SK-N-SH (cell line): Measurements from ENCODE around the gene NADSYN1. TPM values are rescaled to one million over a fixed set of nuclear protein-coding genes. Genes with fewer than 3 reads are reported as not detected.

Experiments used
- CTCF ChIA-PET: fragments of 300-600, 350-600 bp; formaldehyde crosslinking; extraction: SDS; loops from one replicate; lab custom pipeline; 2021; lab: Yijun Ruan, JAX
- POLR2A ChIA-PET: fragments of 350-600 bp; sonication (Branson Sonifier 250); formaldehyde crosslinking; extraction: SDS; loops from one replicate; lab custom pipeline; 2020; ENCODE audit warnings: antibody characterized with exemption, inconsistent platforms; lab: Yijun Ruan, JAX
- DNase-seq: peaks from one replicate; pipeline ENCODE4 v3.0.0; 2012
- H2AFZ ChIP-seq: fragments of 200-600 bp; sonication (generic); 2 replicates; pipeline ENCODE4 v1.8.1; 2016; ENCODE audit warnings: antibody characterized with exemption, mild to moderate bottlenecking, low read depth
- H3F3A ChIP-seq: fragments of 200-600 bp; sonication (generic); replicated peaks from 2 replicates; pipeline ENCODE3; 2016; ENCODE audit warnings: antibody characterized with exemption, mild to moderate bottlenecking; ENCODE audit not compliant: insufficient read depth
- H3K27ac ChIP-seq, 2 experiments: fragments of 200-500 bp in 1 of 2; fragments of 200-600 bp in 1 of 2; sonication (Bioruptor generic) in 1 of 2; sonication (generic), shearing (Covaris generic) in 1 of 2; 2 replicates each; pipeline versions ENCODE4 v1.5.1 to v1.6.1; 2014 to 2016; ENCODE audit warnings: low read depth in 2 of 2, inconsistent platforms in 1 of 2, low read length in 1 of 2, mild to moderate bottlenecking in 1 of 2, mixed read lengths in 1 of 2
- H3K27me3 ChIP-seq: fragments of 200-600 bp; sonication (generic), shearing (Covaris generic); 2 replicates; pipeline ENCODE4 v1.6.1; 2016; ENCODE audit warnings: mixed run types; ENCODE audit not compliant: insufficient read depth
- H3K36me3 ChIP-seq, 2 experiments: fragments of 200-500 bp in 1 of 2; fragments of 200-600 bp in 1 of 2; sonication (Bioruptor generic) in 1 of 2; sonication (generic) in 1 of 2; replicated peaks in 1 of 2; 2 replicates each; pipeline versions ENCODE3 to v1.5.1; 2014 to 2016; ENCODE audit warnings: low read length in 1 of 2, mild to moderate bottlenecking in 1 of 2; ENCODE audit not compliant: insufficient read depth in 2 of 2, control insufficient read depth in 1 of 2
- H3K4me1 ChIP-seq, 2 experiments: fragments of 200-500 bp in 1 of 2; fragments of 200-600 bp in 1 of 2; sonication (Bioruptor generic) in 1 of 2; sonication (generic), shearing (Covaris generic) in 1 of 2; 2 replicates each; pipeline versions ENCODE4 v1.5.1 to v1.6.1; 2014 to 2016; ENCODE audit warnings: low read depth in 1 of 2, low read length in 1 of 2, mixed run types in 1 of 2; ENCODE audit not compliant: insufficient read depth in 2 of 2, control insufficient read depth in 1 of 2
- H3K4me2 ChIP-seq: fragments of 200-600 bp; sonication (generic), shearing (Covaris generic); 2 replicates; pipeline ENCODE4 v1.6.1; 2017; ENCODE audit warnings: mixed run types
- H3K4me3 ChIP-seq, 2 experiments: fragments of 200-500 bp in 1 of 2; fragments of 200-600 bp in 1 of 2; sonication (Bioruptor generic) in 1 of 2; sonication (generic), shearing (Covaris generic) in 1 of 2; 2 replicates each; pipeline versions ENCODE4 v1.5.1 to v1.8.1; 2014 to 2016; ENCODE audit warnings: low read depth in 2 of 2, inconsistent platforms in 1 of 2, low read length in 1 of 2, mild to moderate bottlenecking in 1 of 2, mixed read lengths in 1 of 2, moderate library complexity in 1 of 2
- H3K79me2 ChIP-seq: fragments of 200-600 bp; sonication (generic); 2 replicates; pipeline ENCODE4 v1.8.1; 2017; ENCODE audit warnings: mild to moderate bottlenecking; ENCODE audit not compliant: insufficient read depth
- H3K9ac ChIP-seq: fragments of 200-600 bp; sonication (generic); 2 replicates; pipeline ENCODE4 v1.6.1; 2017; ENCODE audit warnings: mixed run types
- H3K9me2 ChIP-seq: fragments of 200-600 bp; sonication (generic); 2 replicates; pipeline ENCODE4 v1.6.1; 2017; ENCODE audit warnings: mixed run types
- H3K9me3 ChIP-seq: fragments of 200-600 bp; sonication (generic); 2 replicates; pipeline ENCODE4 v1.6.1; 2017; ENCODE audit warnings: mixed run types, mild to moderate bottlenecking, moderate library complexity
- H4K20me1 ChIP-seq: fragments of 200-600 bp; sonication (generic); 2 replicates; pipeline ENCODE4 v1.6.1; 2017; ENCODE audit warnings: mild to moderate bottlenecking, mixed run types; ENCODE audit not compliant: insufficient read depth
- CHD2 ChIP-seq: fragments of 150-350 bp; IDR thresholded peaks from 2 replicates; pipeline ENCODE4 v1.6.1; 2018; ENCODE audit warnings: low read length; ENCODE audit not compliant: partially characterized antibody
- ELF1 ChIP-seq: IDR thresholded peaks from 2 replicates; pipeline ENCODE4 v1.4.0; 2012
- EP300 ChIP-seq, 2 experiments: IDR thresholded peaks; 2 replicates each; pipeline versions ENCODE4 v1.4.0 to v1.6.1; 2012; ENCODE audit warnings: borderline replicate concordance in 1 of 2, low read depth in 1 of 2, low read length in 1 of 2
- EZH2phosphoT487 ChIP-seq: fragments of 200-600 bp; sonication (generic); IDR thresholded peaks from 2 replicates; pipeline ENCODE4 v1.6.1; 2017; ENCODE audit warnings: low read depth, mixed run types, mild to moderate bottlenecking, antibody characterized with exemption, moderate library complexity, borderline replicate concordance
- FOSL2 ChIP-seq: IDR thresholded peaks from 2 replicates; pipeline ENCODE4 v1.4.0; 2012; ENCODE audit warnings: low read depth, mild to moderate bottlenecking, moderate library complexity, borderline replicate concordance
- GATA2 ChIP-seq: sonication (generic); formaldehyde crosslinking; IDR thresholded peaks from 2 replicates; pipeline ENCODE4 v1.5.0; 2020; ENCODE audit warnings: mild to moderate bottlenecking, missing genetic modification reagents
- JUND ChIP-seq: IDR thresholded peaks from 2 replicates; pipeline ENCODE4 v1.4.0; 2012
- MXI1 ChIP-seq: IDR thresholded peaks from 2 replicates; pipeline ENCODE4 v1.6.1; 2012; ENCODE audit warnings: mild to moderate bottlenecking, low read depth, low read length, improper control_type of control experiment
- NRF1 ChIP-seq: IDR thresholded peaks from 2 replicates; pipeline ENCODE4 v1.6.1; 2012; ENCODE audit warnings: low read depth, mild to moderate bottlenecking, low read length
- PBX3 ChIP-seq: IDR thresholded peaks from 2 replicates; pipeline ENCODE4; 2012
- RFX5 ChIP-seq: IDR thresholded peaks from 2 replicates; pipeline ENCODE4 v1.6.1; 2012; ENCODE audit warnings: mild to moderate bottlenecking, improper control_type of control experiment, low read length
- TAF1 ChIP-seq: IDR thresholded peaks from 2 replicates; pipeline ENCODE4 v1.6.1; 2012; ENCODE audit warnings: low read depth, mild to moderate bottlenecking, low read length, moderate library complexity, borderline replicate concordance
- YY1 ChIP-seq: IDR thresholded peaks from 2 replicates; pipeline ENCODE4 v1.4.0; 2012; ENCODE audit warnings: low read depth, mild to moderate bottlenecking
- ZBTB33 ChIP-seq: IDR thresholded peaks from 2 replicates; pipeline ENCODE4 v1.4.0; 2012; ENCODE audit warnings: low read depth, borderline replicate concordance
- WGBS: methylation state at CpG from one replicate; pipeline ENCODE4 v1.1.6; 2017; ENCODE audit warnings: low lambda C conversion rate; 5-methylcytosine and 5-hydroxymethylcytosine counted together
- polyA plus RNA-seq, 3 experiments: library from polyadenylated mRNA; depleted of rRNA; stranded (reverse); fragments of >200 nt; gene quantifications; 2 replicates each; pipeline ENCODE4 v1.2.3, GENCODE V29; 2012

NADSYN1 gene
- polyA plus RNA-seq, 1 of the 3 experiments (the other 2 are of a cell fraction), result 62.5 TPM

GRCh38 chr11:71423181-71423790 is 29.7 kb upstream of the NADSYN1 start:
- Histone ChIP-seq H3K9me2 (no peaks in the 10 kb centered on the region), H2AFZ (no peak overlapping the region), H3F3A (no peaks in the 10 kb centered on the region), H3K27ac (no peak overlapping the region), H3K79me2 (no peaks in the 10 kb centered on the region), H3K4me1 (no peaks in the 10 kb centered on the region; a peak in 1 of 4 replicates), H3K9me3 (no peaks in the 10 kb centered on the region), H3K4me3 (no peak overlapping the region), H3K4me2 (no peak overlapping the region), H3K27me3 (no peaks in the 10 kb centered on the region), H3K9ac (no peak overlapping the region), H4K20me1 (no peaks in the 10 kb centered on the region), H3K36me3 (no peaks in the 10 kb centered on the region)
- no peak for DNase-seq
- ChIA-PET CTCF (interaction anchor here (1.5 kb wide), 1 partner anchor 336 kb away, joined by 4 read pairs; no protein-coding TSS in a partner anchor), POLR2A (no interaction called here)
- no peak for TF ChIP-seq NRF1
- TF ChIP-seq JUND, result no peak
- no peak for TF ChIP-seq TAF1
- TF ChIP-seq PBX3, result no peak
- no peak for TF ChIP-seq GATA2 (CRISPR knock-in tag)
- TF ChIP-seq CHD2, result no peak
- no peak for TF ChIP-seq EP300 (IDR thresholded peaks at IDR 0.05; ENCODE audit: borderline replicate concordance in 1 of 2, low read depth in 1 of 2, low read length in 1 of 2)
- TF ChIP-seq RFX5, result no peak
- TF ChIP-seq EZH2phosphoT487, result no peak
- WGBS, result 73% methylated on average over 7 of the region's 7 CpGs

GRCh38 chr11:71425409-71425808 is 27.6 kb upstream of the NADSYN1 start:
- 27% methylated on average over 2 of the region's 2 CpGs for WGBS
- H3K27me3 ChIP-seq, result no peaks in the 10 kb centered on the region
- H2AFZ ChIP-seq, result no peak overlapping the region
- no peaks in the 10 kb centered on the region for H3K9me2 ChIP-seq
- H3F3A ChIP-seq, result no peaks in the 10 kb centered on the region
- H3K4me2 ChIP-seq, result no peak overlapping the region
- no peaks in the 10 kb centered on the region for H4K20me1 ChIP-seq
- no peak for DNase-seq
- no peaks in the 10 kb centered on the region for H3K36me3 ChIP-seq
- H3K9ac ChIP-seq, result no peak overlapping the region
- no peak overlapping the region for H3K27ac ChIP-seq
- H3K4me1 ChIP-seq, result no peaks in the 10 kb centered on the region; a peak in 1 of 4 replicates
- ChIA-PET POLR2A (no interaction called here), CTCF (interaction anchor here (0.6 to 1.8 kb wide), 7 partner anchors 18 to 611 kb away, joined by 3 to 5 read pairs (median 3); no protein-coding TSS in a partner anchor)
- H3K9me3 ChIP-seq, result no peaks in the 10 kb centered on the region
- H3K79me2 ChIP-seq, result no peaks in the 10 kb centered on the region
- no peak overlapping the region for H3K4me3 ChIP-seq
- TF ChIP-seq ELF1 (no peak), YY1 (no peak), FOSL2 (no peak), MXI1 (no peak), EZH2phosphoT487 (no peak), CHD2 (no peak), ZBTB33 (no peak)
- TF ChIP-seq, all 33 proteins: peak for 0
